Tibial nerve (tissue), 4 donors: ENCODE results near the gene VENTX.

Experiments
- CTCF ChIP-seq, 5 experiments: fragments of 200-600 bp in 3 of 5; fragments of 450-650 bp in 2 of 5; sonication (generic) in 3 of 5; IDR thresholded peaks; one replicate each; pipeline ENCODE4 v1.5.1; 2016 to 2019; ENCODE audit warnings: antibody characterized with exemption in 5 of 5, mild to moderate bottlenecking in 3 of 5, moderate library complexity in 2 of 5
- EP300 ChIP-seq, 2 donors: sonication (generic); formaldehyde crosslinking; IDR thresholded peaks; one replicate each; pipeline ENCODE4 v1.6.1; 2017; ENCODE audit warnings: antibody characterized with exemption in 2 of 2, mild to moderate bottlenecking in 1 of 2
- POLR2A ChIP-seq, 2 donors: fragments of 450-650 bp; IDR thresholded peaks; one replicate each; pipeline ENCODE4 v1.6.1; 2017; ENCODE audit warnings: antibody characterized with exemption in 2 of 2, mild to moderate bottlenecking in 2 of 2, moderate library complexity in 2 of 2

DNA sequence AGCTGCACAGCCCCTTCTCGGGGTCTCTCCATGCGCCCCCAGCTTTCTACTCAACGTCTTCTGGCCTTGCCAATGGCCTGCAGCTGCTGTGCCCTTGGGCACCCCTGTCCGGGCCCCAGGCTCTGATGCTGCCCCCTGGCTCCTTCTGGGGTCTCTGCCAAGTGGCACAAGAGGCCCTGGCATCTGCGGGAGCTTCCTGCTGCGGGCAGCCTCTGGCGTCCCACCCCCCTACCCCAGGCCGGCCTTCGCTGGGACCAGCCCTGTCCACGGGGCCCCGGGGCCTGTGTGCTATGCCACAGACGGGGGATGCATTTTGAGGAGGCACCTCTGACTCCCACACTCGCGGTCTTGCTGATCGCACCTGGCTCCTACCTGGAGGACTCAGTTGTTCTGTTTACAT, 2.3 kb downstream of the VENTX start:
- TF ChIP-seq CTCF (IDR thresholded peaks at IDR 0.05) (no peak), POLR2A (IDR thresholded peaks at IDR 0.05) (no peak), EP300 (IDR thresholded peaks at IDR 0.05) (no peak)
